ENCODE results near the gene VTI1A. TPM values are rescaled to one million over a fixed set of nuclear protein-coding genes. Genes with fewer than 3 reads are reported as not detected.

The VTI1A gene
- total and polyA plus RNA-seq, 2 experiments from 2014 or later, result 20.4 to 39.8 TPM

- H3K27me3 ChIP-seq, result no peaks in the 10 kb centered on the region
- peaks cover 63% of the 10 kb centered on the region for H3K4me1 ChIP-seq (ENCODE audit: insufficient read depth)
- no peaks in the 10 kb centered on the region for H3K79me2 ChIP-seq
- TF ChIP-seq CTCF (IDR thresholded peaks at IDR 0.05; ENCODE audit: poor library complexity) (no peak), EZH2phosphoT487 (IDR thresholded peaks at IDR 0.05; ENCODE audit: low read depth, severe bottlenecking, unreplicated experiment) (no peak), EZH2 (IDR thresholded peaks at IDR 0.05; ENCODE audit: borderline replicate concordance) (no peak)
- H2AFZ ChIP-seq, result no peak overlapping the region
- no peaks in the 10 kb centered on the region for H4K20me1 ChIP-seq (ENCODE audit: insufficient read depth, poor library complexity, severe bottlenecking)
- H3K4me3 ChIP-seq, result no peak overlapping the region
- H3K27ac ChIP-seq, result peak overlapping the region; percentile 75
- WGBS (ENCODE audit: low lambda C conversion rate, missing lambda C conversion rate), result 67% methylated on average over 5 of the region's 6 CpGs
- DNase-seq (ENCODE audit: low spot score), result peak; percentile 52
- H3K36me3 ChIP-seq (replicated peaks; ENCODE audit: insufficient read depth, low read depth), result no peaks in the 10 kb centered on the region
- peaks cover 3% of the 10 kb centered on the region for H3K9me3 ChIP-seq (ENCODE audit: low read depth)
- H3K4me2 ChIP-seq, result peak overlapping the region; percentile 49
- no peaks in the 10 kb centered on the region for H3K9me2 ChIP-seq (replicated peaks; ENCODE audit: insufficient read depth)
Measured at GRCh38 chr10:112739592-112740353, 292.8 kb downstream of the VTI1A start.

DNA sequence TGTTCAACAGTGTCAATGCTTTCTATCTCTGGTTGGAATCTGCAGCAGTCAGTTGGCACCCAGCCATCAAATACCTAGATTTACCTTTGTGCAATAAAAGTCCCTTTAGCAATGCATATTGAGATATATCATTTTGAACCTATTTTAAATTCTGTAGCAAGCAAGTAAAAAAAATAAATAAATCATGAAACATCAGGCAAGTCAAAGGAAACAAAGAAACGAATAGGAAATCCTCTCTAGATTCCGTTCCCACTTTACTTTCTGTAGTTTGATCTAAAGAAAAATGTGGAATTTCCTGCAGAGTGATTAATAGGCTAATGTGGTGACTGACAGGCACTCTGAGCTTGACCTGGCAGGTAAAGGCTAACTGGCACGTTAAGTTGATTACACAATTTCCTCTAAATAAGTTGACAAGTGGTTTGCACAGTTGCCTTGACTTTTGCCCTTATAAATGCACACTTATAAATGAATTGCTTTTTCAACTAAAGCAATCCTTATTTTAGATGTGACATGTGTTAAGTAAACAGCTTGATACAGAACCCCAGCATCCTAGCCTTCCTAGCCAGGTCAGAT is 294.9 kb downstream of the VTI1A start:
- no peak for TF ChIP-seq CTCF (IDR thresholded peaks at IDR 0.05; ENCODE audit: poor library complexity)
- TF ChIP-seq EZH2phosphoT487 (IDR thresholded peaks at IDR 0.05; ENCODE audit: low read depth, severe bottlenecking, unreplicated experiment), result no peak
- no peak for TF ChIP-seq EZH2 (IDR thresholded peaks at IDR 0.05; ENCODE audit: borderline replicate concordance)
- Histone ChIP-seq H3K36me3 (replicated peaks; ENCODE audit: insufficient read depth, low read depth) (no peaks in the 10 kb centered on the region), H3K4me1 (ENCODE audit: insufficient read depth) (peaks cover 70% of the 10 kb centered on the region), H4K20me1 (ENCODE audit: insufficient read depth, poor library complexity, severe bottlenecking) (no peaks in the 10 kb centered on the region), H3K9me2 (replicated peaks; ENCODE audit: insufficient read depth) (no peaks in the 10 kb centered on the region), H3K4me2 (no peak overlapping the region), H3K27ac (peak overlapping the region; percentile 63), H3K27me3 (no peaks in the 10 kb centered on the region), H3K9me3 (ENCODE audit: low read depth) (peaks cover 3% of the 10 kb centered on the region), H2AFZ (no peak overlapping the region), H3K4me3 (no peak overlapping the region), H3K79me2 (no peaks in the 10 kb centered on the region)
- 28% methylated on average over 3 of the region's 3 CpGs for WGBS (ENCODE audit: low lambda C conversion rate, missing lambda C conversion rate)
- DNase-seq (ENCODE audit: low spot score), result peak; percentile 49

- H3K9me3 ChIP-seq (ENCODE audit: low read depth), result peaks cover 3% of the 10 kb centered on the region
- peak overlapping the region; percentile 63 for H3K27ac ChIP-seq
- TF ChIP-seq CTCF (IDR thresholded peaks at IDR 0.05; ENCODE audit: poor library complexity), result no peak
- TF ChIP-seq EZH2phosphoT487 (IDR thresholded peaks at IDR 0.05; ENCODE audit: low read depth, severe bottlenecking, unreplicated experiment), result no peak
- no peak for TF ChIP-seq EZH2 (IDR thresholded peaks at IDR 0.05; ENCODE audit: borderline replicate concordance)
- H3K36me3 ChIP-seq (replicated peaks; ENCODE audit: insufficient read depth, low read depth), result no peaks in the 10 kb centered on the region
- H4K20me1 ChIP-seq (ENCODE audit: insufficient read depth, poor library complexity, severe bottlenecking), result no peaks in the 10 kb centered on the region
- no peak overlapping the region for H2AFZ ChIP-seq
- no peaks in the 10 kb centered on the region for H3K27me3 ChIP-seq
- peak overlapping the region; percentile 30 for H3K4me2 ChIP-seq
- H3K4me3 ChIP-seq, result no peak overlapping the region
- no peaks in the 10 kb centered on the region for H3K79me2 ChIP-seq
- peaks cover 53% of the 10 kb centered on the region for H3K4me1 ChIP-seq (ENCODE audit: insufficient read depth)
- WGBS (ENCODE audit: low lambda C conversion rate, missing lambda C conversion rate), result 85% methylated on average over 12 of the region's 12 CpGs
- no peak for DNase-seq (ENCODE audit: low spot score)
- no peaks in the 10 kb centered on the region for H3K9me2 ChIP-seq (replicated peaks; ENCODE audit: insufficient read depth)
Measured at GRCh38 chr10:112744181-112745096, 297.4 kb downstream of the VTI1A start.
